A549 (cell line): ENCODE measurements around the gene DOCK11.

Experiments
- CBX2 ChIP-seq: fragments of 200-600 bp; sonication (generic); IDR thresholded peaks from 2 replicates; pipeline ENCODE4 v1.6.1; 2016; ENCODE audit warnings: low read depth, mild to moderate bottlenecking, borderline replicate concordance
- CTCF ChIP-seq: fragments of >200 bp; sonication (Bioruptor Twin); formaldehyde crosslinking; IDR thresholded peaks from 3 replicates; pipeline ENCODE4 v1.5.1; 2016
- MAZ ChIP-seq: fragments of 150-350 bp; IDR thresholded peaks from 2 replicates; pipeline ENCODE4 v1.6.1; 2014; ENCODE audit warnings: antibody characterized with exemption, low read depth, low read length, borderline replicate concordance
- MYC ChIP-seq: IDR thresholded peaks from 2 replicates; pipeline ENCODE4 v1.6.1; 2012; ENCODE audit warnings: mild to moderate bottlenecking, inconsistent platforms, low read length, improper control_type of control experiment, borderline replicate concordance
- POLR2A ChIP-seq: IDR thresholded peaks from 2 replicates; pipeline ENCODE4 v1.6.1; 2012; ENCODE audit warnings: mild to moderate bottlenecking, low read length
- USF2 ChIP-seq: fragments of 450-650 bp; IDR thresholded peaks from 2 replicates; pipeline ENCODE4 v1.6.1; 2014; ENCODE audit warnings: antibody characterized with exemption

GRCh38 chrX:118727686-118728339, 232.2 kb downstream of the DOCK11 start:
- no peak for TF ChIP-seq CTCF
- TF ChIP-seq POLR2A, result no peak
- no peak for TF ChIP-seq CBX2
- TF ChIP-seq MAZ, result no peak
- TF ChIP-seq MYC, result no peak
- no peak for TF ChIP-seq USF2
